HepG2 (cell line): ENCODE results near the gene CABP4. TPM values are rescaled to one million over a fixed set of nuclear protein-coding genes. Genes with fewer than 3 reads are reported as not detected.

ENCODE experiments used
- ATAC-seq: fragments of 200-7000 bp; cut with Tn5 transposase; 3 replicates; pipeline ENCODE4 v1.9.1; 2020; ENCODE audit warnings: mild to moderate bottlenecking, moderate library complexity
- BruUV-seq: library from RNA; stranded (reverse); fragments of 400-500 nt; replicated peaks from 2 replicates; lab custom pipeline; 2021; lab: Mats Ljungman, UMichigan
- CTCF ChIA-PET: fragments of 300-600 bp; formaldehyde crosslinking; extraction: SDS; loops from one replicate; lab custom pipeline; 2021; ENCODE audit warnings: low total read pairs, inconsistent platforms, low intra/inter-chr PET ratio; lab: Yijun Ruan, JAX
- POLR2A ChIA-PET: fragments of 350-600 bp; sonication (Branson Sonifier 250); formaldehyde crosslinking; loops from one replicate; lab custom pipeline; 2020; ENCODE audit warnings: antibody characterized with exemption, inconsistent platforms; lab: Yijun Ruan, JAX
- DNase-seq: peaks from one replicate; pipeline ENCODE4 v3.0.0-alpha.2; 2015; ENCODE audit warnings: low spot score
- FAIRE-seq: peaks from 3 replicates; lab custom pipeline; 2011; peaks lifted over from hg19 to GRCh38; lab: Jason Lieb, UNC
- H2AFZ ChIP-seq: one replicate; pipeline ENCODE4 v1.6.1; 2011; ENCODE audit warnings: low read length, inconsistent platforms
- H3K27ac ChIP-seq: fragments of 300-600 bp; 3 replicates; pipeline ENCODE4 v1.8.0; 2011; ENCODE audit warnings: mixed run types, mild to moderate bottlenecking, mixed read lengths, low read length, inconsistent platforms; ENCODE audit not compliant: insufficient read depth; ENCODE audit errors: extremely low read length
- H3K27me3 ChIP-seq, 2 experiments: fragments of 200-600 bp in 1 of 2; 2 replicates in 1 of 2; 3 replicates in 1 of 2; pipeline versions ENCODE4 v1.6.0 to v1.8.0; 2011; ENCODE audit warnings: low read length in 2 of 2, mild to moderate bottlenecking in 2 of 2, moderate library complexity in 2 of 2, inconsistent platforms in 1 of 2; ENCODE audit not compliant: insufficient read depth in 2 of 2, control insufficient read depth in 1 of 2
- H3K36me3 ChIP-seq, 2 experiments: fragments of 200-600 bp in 1 of 2; replicated peaks in 1 of 2; 2 replicates in 1 of 2; 3 replicates in 1 of 2; pipeline versions ENCODE4 v1.5.1 to v1.8.0; 2011; ENCODE audit warnings: low read length in 2 of 2, inconsistent platforms in 1 of 2; ENCODE audit not compliant: insufficient read depth in 2 of 2, control insufficient read depth in 1 of 2
- H3K4me1 ChIP-seq: 2 replicates; pipeline ENCODE4 v1.5.1; 2012; ENCODE audit warnings: low read length, inconsistent platforms; ENCODE audit not compliant: insufficient read depth
- H3K4me2 ChIP-seq: 2 replicates; pipeline ENCODE4 v1.6.0; 2011; ENCODE audit warnings: low read depth, low read length, inconsistent platforms
- H3K4me3 ChIP-seq, 3 experiments: fragments of 200-600 bp in 1 of 3; sonication (generic), shearing (Covaris generic) in 1 of 3; replicated peaks in 1 of 3; 2 replicates each; pipeline ENCODE4 v1.5.1; 2011 to 2016; ENCODE audit warnings: low read length in 3 of 3, inconsistent platforms in 2 of 3, low read depth in 2 of 3, mild to moderate bottlenecking in 2 of 3, control low read depth in 1 of 3, mixed read lengths in 1 of 3; ENCODE audit not compliant: insufficient read depth in 1 of 3
- H3K79me2 ChIP-seq: one replicate; pipeline ENCODE4 v1.6.1; 2011; ENCODE audit warnings: low read length, inconsistent platforms; ENCODE audit not compliant: insufficient read depth
- H3K9ac ChIP-seq: 2 replicates; pipeline ENCODE4 v1.6.0; 2011; ENCODE audit warnings: mild to moderate bottlenecking, low read depth, low read length, inconsistent platforms; ENCODE audit not compliant: insufficient read depth
- H3K9me3 ChIP-seq: 2 replicates; pipeline ENCODE4 v1.5.1; 2012; ENCODE audit warnings: mild to moderate bottlenecking, low read length
- H4K20me1 ChIP-seq: 2 replicates; pipeline ENCODE4 v1.6.0; 2011; ENCODE audit warnings: inconsistent platforms, mild to moderate bottlenecking, low read length, moderate library complexity; ENCODE audit not compliant: insufficient read depth
- HIVEP1 ChIP-seq: sonication (generic); formaldehyde crosslinking; IDR thresholded peaks from 2 replicates; pipeline ENCODE4 v1.4.0; 2020; ENCODE audit warnings: mild to moderate bottlenecking, missing genetic modification reagents
- POLR2AphosphoS2 ChIP-seq: IDR thresholded peaks from 2 replicates; pipeline ENCODE4 v1.6.1; 2011; ENCODE audit warnings: low read depth, low read length, improper control_type of control experiment
- PRPF4 ChIP-seq: fragments of 200-400 bp; formaldehyde crosslinking; IDR thresholded peaks from 2 replicates; pipeline ENCODE4 v1.6.1; 2016; ENCODE audit warnings: low read length, low read depth; ENCODE audit not compliant: poor library complexity, severe bottlenecking
- TAF1 ChIP-seq: sonication (generic); formaldehyde crosslinking; IDR thresholded peaks from 2 replicates; pipeline ENCODE4 v1.4.0; 2020; ENCODE audit warnings: missing genetic modification reagents
- TARDBP ChIP-seq: sonication (generic); formaldehyde crosslinking; IDR thresholded peaks from 2 replicates; pipeline ENCODE4 v1.8.0; 2022; ENCODE audit warnings: mild to moderate bottlenecking, missing genetic modification reagents
- TFDP2 ChIP-seq: sonication (generic); formaldehyde crosslinking; IDR thresholded peaks from 2 replicates; pipeline ENCODE4 v1.4.0; 2020; ENCODE audit warnings: missing genetic modification reagents
- XRCC5 ChIP-seq: fragments of 200-400 bp; formaldehyde crosslinking; optimal IDR thresholded peaks from 2 replicates; pipeline ENCODE3; 2017; ENCODE audit warnings: mild to moderate bottlenecking, low read length
- ZNF329 ChIP-seq: sonication (generic); formaldehyde crosslinking; IDR thresholded peaks from 2 replicates; pipeline ENCODE4 v1.9.0; 2021; ENCODE audit warnings: low read depth, mild to moderate bottlenecking, missing genetic modification reagents
- WGBS: methylation state at CpG from one replicate; pipeline ENCODE4 v1.1.6; 2017; ENCODE audit warnings: low lambda C conversion rate; 5-methylcytosine and 5-hydroxymethylcytosine counted together
- in situ Hi-C: cut with HindIII; loops from 2 replicates; pipeline ENCODE4 v1.10.0; 2017; ENCODE audit warnings: low pct_unique_long_range_greater_than_20kb; ENCODE audit not compliant: extremely low pct_ligation_motif_present
- intact Hi-C: fragments of 100-400 bp; cut with micrococcal nuclease; formaldehyde crosslinking; loops from one replicate; pipeline ENCODE4 v1.10.0; 2022; ENCODE audit not compliant: unreplicated experiment
- polyA plus RNA-seq, 8 experiments: library from polyadenylated mRNA; depleted of rRNA in 3 of 8; stranded (reverse) in 7 of 8; unstranded in 1 of 8; fragments of >200 nt; fragmentation: Illumina TruSeq in 4 of 8; extraction: Trizol in 4 of 8; gene quantifications; 2 replicates each; pipeline versions ENCODE4 v1.2.1 to v1.2.3, GENCODE V29; 2011 to 2016; ENCODE audit warnings: low read depth in 4 of 8, missing spikeins in 1 of 8, mixed read lengths in 1 of 8; ENCODE audit not compliant: insufficient read depth in 1 of 8
- total RNA-seq, 5 experiments: library from RNA; depleted of rRNA; stranded (reverse); fragments of >200 nt; fragmentation: Illumina TruSeq; extraction: Trizol; gene quantifications; 2 replicates each; pipeline ENCODE4 v1.2.3, GENCODE V29; 2016; ENCODE audit warnings: low read depth in 1 of 5
- TF ChIP-seq, protein P1 (sequence below): sonication (generic); formaldehyde crosslinking; IDR thresholded peaks from one replicate; pipeline ENCODE4 v1.5.1; 2020; ENCODE audit warnings: mild to moderate bottlenecking, missing genetic modification reagents; ENCODE audit errors: not compliant biosample characterization

CABP4 gene
- total and polyA plus RNA-seq, 2 of the 13 experiments (the other 11 are each of a cell fraction or from before 2014, with no cell fraction given), result not detected

- H3K36me3 ChIP-seq, result peaks cover 1 to 3% of the 10 kb centered on the region in 2 experiments; a peak in 2 of 5 replicates
- no peak overlapping the region for H3K9ac ChIP-seq
- no peak for DNase-seq
- H3K4me3 ChIP-seq, result no peak overlapping the region
- in situ Hi-C loops, result no loop called here
- no peaks in the 10 kb centered on the region for H3K27me3 ChIP-seq
- no peaks in the 10 kb centered on the region for H4K20me1 ChIP-seq
- WGBS, result 98% methylated on average over 10 of the region's 12 CpGs
- BruUV-seq, result no TSS peak
- intact Hi-C loops, result no loop called here
- no peak for FAIRE-seq
- no peaks in the 10 kb centered on the region for H3K79me2 ChIP-seq
- no peak for TF ChIP-seq TFDP2 (CRISPR knock-in tag)
- ChIA-PET POLR2A (no interaction called here), CTCF (no interaction called here)
- H3K9me3 ChIP-seq, result no peaks in the 10 kb centered on the region
- H2AFZ ChIP-seq, result no peak overlapping the region
- no peak overlapping the region for H3K27ac ChIP-seq
- no peaks in the 10 kb centered on the region for H3K4me1 ChIP-seq
- no peak overlapping the region for H3K4me2 ChIP-seq
- ATAC-seq, result no peak
These were observed 41.0 kb downstream of the CABP4 start for GRCh38 chr11:67496113-67496512.

- no peaks in the 10 kb centered on the region for H3K9me3 ChIP-seq
- H2AFZ ChIP-seq, result no peak overlapping the region
- DNase-seq (no peak), FAIRE-seq (no peak), ATAC-seq (no peak)
- H3K27ac ChIP-seq, result no peak overlapping the region
- BruUV-seq, result no TSS peak
- ChIA-PET CTCF (no interaction called here), POLR2A (no interaction called here)
- no peak overlapping the region for H3K4me3 ChIP-seq
- H3K9ac ChIP-seq, result no peak overlapping the region
- H4K20me1 ChIP-seq, result no peaks in the 10 kb centered on the region
- no peaks in the 10 kb centered on the region for H3K4me1 ChIP-seq
- WGBS, result 94% methylated on average over 11 of the region's 21 CpGs
- intact Hi-C loops (no loop called here), in situ Hi-C loops (no loop called here)
- H3K4me2 ChIP-seq, result no peak overlapping the region
- H3K36me3 ChIP-seq, result peaks cover 0 to 1% of the 10 kb centered on the region in 2 experiments; a peak in 2 of 5 replicates
- H3K27me3 ChIP-seq, result no peaks in the 10 kb centered on the region
- H3K79me2 ChIP-seq, result no peaks in the 10 kb centered on the region
- TF ChIP-seq HIVEP1 (CRISPR knock-in tag) (no peak), ZNF329 (CRISPR knock-in tag) (no peak), PRPF4 (no peak), POLR2AphosphoS2 (no peak), TAF1 (CRISPR knock-in tag) (no peak), XRCC5 (no peak), TARDBP (CRISPR knock-in tag) (no peak)
- TF ChIP-seq, protein P1, sequence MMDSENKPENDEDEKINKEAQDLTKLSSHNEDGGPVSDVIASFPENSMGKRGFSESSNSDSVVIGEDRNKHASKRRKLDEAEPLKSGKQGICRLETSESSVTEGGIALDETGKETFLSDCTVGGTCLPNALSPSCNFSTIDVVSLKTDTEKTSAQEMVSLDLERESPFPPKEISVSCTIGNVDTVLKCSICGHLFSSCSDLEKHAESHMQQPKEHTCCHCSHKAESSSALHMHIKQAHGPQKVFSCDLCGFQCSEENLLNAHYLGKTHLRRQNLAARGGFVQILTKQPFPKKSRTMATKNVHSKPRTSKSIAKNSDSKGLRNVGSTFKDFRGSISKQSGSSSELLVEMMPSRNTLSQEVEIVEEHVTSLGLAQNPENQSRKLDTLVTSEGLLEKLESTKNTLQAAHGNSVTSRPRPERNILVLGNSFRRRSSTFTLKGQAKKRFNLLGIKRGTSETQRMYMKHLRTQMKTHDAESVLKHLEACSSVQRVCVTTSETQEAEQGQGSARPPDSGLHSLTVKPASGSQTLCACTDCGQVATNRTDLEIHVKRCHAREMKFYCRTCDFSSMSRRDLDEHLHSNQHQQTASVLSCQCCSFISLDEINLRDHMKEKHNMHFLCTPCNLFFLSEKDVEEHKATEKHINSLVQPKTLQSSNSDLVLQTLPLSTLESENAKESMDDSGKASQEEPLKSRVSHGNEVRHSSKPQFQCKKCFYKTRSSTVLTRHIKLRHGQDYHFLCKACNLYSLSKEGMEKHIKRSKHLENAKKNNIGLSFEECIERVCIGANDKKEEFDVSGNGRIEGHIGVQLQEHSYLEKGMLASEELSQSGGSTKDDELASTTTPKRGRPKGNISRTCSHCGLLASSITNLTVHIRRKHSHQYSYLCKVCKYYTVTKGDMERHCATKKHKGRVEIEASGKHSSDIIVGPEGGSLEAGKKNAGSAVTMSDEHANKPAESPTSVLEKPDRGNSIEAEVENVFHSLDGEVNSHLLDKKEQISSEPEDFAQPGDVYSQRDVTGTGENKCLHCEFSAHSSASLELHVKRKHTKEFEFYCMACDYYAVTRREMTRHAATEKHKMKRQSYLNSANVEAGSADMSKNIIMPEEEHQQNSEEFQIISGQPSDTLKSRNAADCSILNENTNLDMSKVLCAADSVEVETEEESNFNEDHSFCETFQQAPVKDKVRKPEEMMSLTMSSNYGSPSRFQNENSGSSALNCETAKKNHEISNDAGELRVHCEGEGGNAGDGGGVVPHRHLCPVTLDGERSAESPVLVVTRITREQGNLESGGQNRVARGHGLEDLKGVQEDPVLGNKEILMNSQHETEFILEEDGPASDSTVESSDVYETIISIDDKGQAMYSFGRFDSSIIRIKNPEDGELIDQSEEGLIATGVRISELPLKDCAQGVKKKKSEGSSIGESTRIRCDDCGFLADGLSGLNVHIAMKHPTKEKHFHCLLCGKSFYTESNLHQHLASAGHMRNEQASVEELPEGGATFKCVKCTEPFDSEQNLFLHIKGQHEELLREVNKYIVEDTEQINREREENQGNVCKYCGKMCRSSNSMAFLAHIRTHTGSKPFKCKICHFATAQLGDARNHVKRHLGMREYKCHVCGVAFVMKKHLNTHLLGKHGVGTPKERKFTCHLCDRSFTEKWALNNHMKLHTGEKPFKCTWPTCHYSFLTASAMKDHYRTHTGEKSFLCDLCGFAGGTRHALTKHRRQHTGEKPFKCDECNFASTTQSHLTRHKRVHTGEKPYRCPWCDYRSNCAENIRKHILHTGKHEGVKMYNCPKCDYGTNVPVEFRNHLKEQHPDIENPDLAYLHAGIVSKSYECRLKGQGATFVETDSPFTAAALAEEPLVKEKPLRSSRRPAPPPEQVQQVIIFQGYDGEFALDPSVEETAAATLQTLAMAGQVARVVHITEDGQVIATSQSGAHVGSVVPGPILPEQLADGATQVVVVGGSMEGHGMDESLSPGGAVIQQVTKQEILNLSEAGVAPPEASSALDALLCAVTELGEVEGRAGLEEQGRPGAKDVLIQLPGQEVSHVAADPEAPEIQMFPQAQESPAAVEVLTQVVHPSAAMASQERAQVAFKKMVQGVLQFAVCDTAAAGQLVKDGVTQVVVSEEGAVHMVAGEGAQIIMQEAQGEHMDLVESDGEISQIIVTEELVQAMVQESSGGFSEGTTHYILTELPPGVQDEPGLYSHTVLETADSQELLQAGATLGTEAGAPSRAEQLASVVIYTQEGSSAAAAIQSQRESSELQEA (CRISPR knock-in tag), result no peak
These were observed 42.6 kb downstream of the CABP4 start for GRCh38 chr11:67497656-67498291.
